Kidney (tissue), 14 donors: Measurements from ENCODE around the gene HNRNPUL1. TPM values are rescaled to one million over a fixed set of nuclear protein-coding genes. Genes with fewer than 3 reads are reported as not detected.

ENCODE experiments used
- DNase-seq, 5 donors: peaks; one replicate each; pipeline ENCODE4 v3.0.0-alpha.2; 2013 to 2020
- FAIRE-seq: peaks from 2 replicates; lab custom pipeline; 2012; peaks lifted over from hg19 to GRCh38; lab: Jason Lieb, UNC
- H3K27ac ChIP-seq, 2 donors: one replicate each; pipeline ENCODE4 v1.7.0; 2013; ENCODE audit warnings: low read depth in 2 of 2, low read length in 2 of 2, inconsistent platforms in 1 of 2
- H3K27me3 ChIP-seq: one replicate; pipeline ENCODE4 v1.7.1; 2013; ENCODE audit warnings: low read length, inconsistent platforms; ENCODE audit not compliant: control insufficient read depth, insufficient read depth
- H3K36me3 ChIP-seq, 3 donors: one replicate each; pipeline versions ENCODE4 v1.7.0 to v1.7.1; 2013; ENCODE audit warnings: low read length in 3 of 3, control low read depth in 1 of 3, inconsistent platforms in 1 of 3; ENCODE audit not compliant: insufficient read depth in 3 of 3, control insufficient read depth in 2 of 3
- H3K4me1 ChIP-seq, 3 donors: one replicate each; pipeline versions ENCODE4 v1.7.0 to v1.7.1; 2013; ENCODE audit warnings: low read length in 3 of 3, inconsistent platforms in 1 of 3, low read depth in 1 of 3; ENCODE audit not compliant: control insufficient read depth in 2 of 3, insufficient read depth in 2 of 3
- H3K4me3 ChIP-seq, 3 donors: one replicate each; pipeline versions ENCODE4 v1.7.0 to v1.8.1; 2013; ENCODE audit warnings: low read length in 3 of 3, control low read depth in 1 of 3, inconsistent platforms in 1 of 3
- H3K9ac ChIP-seq, 3 donors: one replicate each; pipeline versions ENCODE4 v1.7.0 to v1.7.1; 2013; ENCODE audit warnings: low read length in 3 of 3, control low read depth in 1 of 3, inconsistent platforms in 1 of 3
- H3K9me3 ChIP-seq, 3 donors: one replicate each; pipeline versions ENCODE4 v1.7.0 to v1.7.1; 2013; ENCODE audit warnings: low read length in 3 of 3, control low read depth in 1 of 3, inconsistent platforms in 1 of 3; ENCODE audit not compliant: control insufficient read depth in 2 of 3, insufficient read depth in 1 of 3
- intact Hi-C: fragments of 100-400 bp; cut with DNase I; formaldehyde crosslinking; loops from one replicate; pipeline ENCODE4 v1.11.1; 2022
- polyA plus RNA-seq: library from polyadenylated mRNA; stranded (reverse); fragments of 350-450 nt; fragmentation: Illumina TruSeq; extraction: RNeasy Lipid Tissue Mini Kit (QIAGEN cat#74804); gene quantifications from one replicate; pipeline ENCODE4 v1.2.3, GENCODE V29; 2014; ENCODE audit warnings: low read depth, low replicate concordance; ENCODE audit not compliant: insufficient read depth
- total RNA-seq: library from RNA; stranded (reverse); fragmentation: NEBNext Ultra II Directional; extraction: Animal tissue kit (Norgen Biotek cat#: 25700); gene quantifications from one replicate; pipeline ENCODE4 v1.2.1, GENCODE V29; 2021
- TF ChIP-seq, protein P1 (sequence below): IDR thresholded peaks from 3 replicates; pipeline ENCODE4 v1.5.1; 2012; ENCODE audit warnings: mild to moderate bottlenecking, moderate library complexity, borderline replicate concordance; ENCODE audit not compliant: insufficient read depth; ENCODE audit errors: extremely low read depth
- donor health status: control.
- donor health status: control.
- donor health status: control.
- donor health status: control.
- donor health status: control.
- donor health status: DM: yes; HTN: yes; CAD: no.
- donor health status: Normal renal cell carcinoma (clear cell type).

Gene HNRNPUL1
- total and polyA plus RNA-seq, 2 donors from 2014 or later = 51.0 to 182 TPM

DNA sequence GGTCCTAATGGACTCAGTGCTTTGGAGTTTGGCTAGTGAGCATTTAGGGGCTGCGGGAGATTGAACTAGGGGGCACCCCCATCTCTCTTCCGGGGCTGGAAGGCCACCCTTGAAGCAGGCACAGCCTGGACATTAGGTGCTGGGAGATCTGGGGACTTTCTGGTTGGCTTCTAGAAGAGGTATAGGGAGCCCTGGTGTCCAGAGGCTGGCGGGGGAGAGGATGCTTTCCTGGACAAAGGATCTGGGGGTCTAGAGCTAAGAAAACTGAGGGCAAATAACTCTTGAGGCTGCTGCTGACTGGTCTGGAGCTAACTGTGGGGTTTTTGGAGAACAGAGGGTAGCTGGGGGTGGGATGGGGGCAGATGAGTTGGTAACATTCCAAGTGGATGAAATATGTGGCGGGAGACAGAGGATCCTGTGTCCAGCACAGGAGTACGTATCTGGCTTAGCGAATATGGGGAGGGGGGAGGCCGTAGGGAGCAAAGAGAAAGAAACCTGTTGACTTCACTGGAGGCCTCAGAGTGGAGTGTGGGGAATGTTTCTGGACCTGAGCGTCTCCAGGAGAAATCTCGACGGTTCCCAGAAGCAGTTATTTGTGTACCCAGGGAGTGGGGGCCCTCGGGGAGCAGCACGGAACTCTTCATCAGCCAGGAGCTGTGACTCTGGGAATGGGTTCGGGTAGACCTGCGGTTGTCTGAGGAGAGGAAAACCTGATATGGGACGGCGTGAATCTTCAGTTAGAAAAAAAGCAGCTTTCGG is 1.4 kb downstream of the HNRNPUL1 start:
- Histone ChIP-seq H3K27ac (peak overlapping the region; percentile 97 to 98), H3K9me3 (no peaks in the 10 kb centered on the region), H3K4me3 (peak overlapping the region; percentile 73 to 88 (median 87)), H3K36me3 (peaks cover 7 to 19% (median 7%) of the 10 kb centered on the region in 3 donors), H3K9ac (peak overlapping the region; percentile 49 to 94 (median 74)), H3K27me3 (no peaks in the 10 kb centered on the region), H3K4me1 (peaks cover 0 to 12% (median 9%) of the 10 kb centered on the region in 3 donors)
- DNase-seq (peak; percentile 33 to 74 (median 63)), FAIRE-seq (no peak)
- TF ChIP-seq, protein P1, sequence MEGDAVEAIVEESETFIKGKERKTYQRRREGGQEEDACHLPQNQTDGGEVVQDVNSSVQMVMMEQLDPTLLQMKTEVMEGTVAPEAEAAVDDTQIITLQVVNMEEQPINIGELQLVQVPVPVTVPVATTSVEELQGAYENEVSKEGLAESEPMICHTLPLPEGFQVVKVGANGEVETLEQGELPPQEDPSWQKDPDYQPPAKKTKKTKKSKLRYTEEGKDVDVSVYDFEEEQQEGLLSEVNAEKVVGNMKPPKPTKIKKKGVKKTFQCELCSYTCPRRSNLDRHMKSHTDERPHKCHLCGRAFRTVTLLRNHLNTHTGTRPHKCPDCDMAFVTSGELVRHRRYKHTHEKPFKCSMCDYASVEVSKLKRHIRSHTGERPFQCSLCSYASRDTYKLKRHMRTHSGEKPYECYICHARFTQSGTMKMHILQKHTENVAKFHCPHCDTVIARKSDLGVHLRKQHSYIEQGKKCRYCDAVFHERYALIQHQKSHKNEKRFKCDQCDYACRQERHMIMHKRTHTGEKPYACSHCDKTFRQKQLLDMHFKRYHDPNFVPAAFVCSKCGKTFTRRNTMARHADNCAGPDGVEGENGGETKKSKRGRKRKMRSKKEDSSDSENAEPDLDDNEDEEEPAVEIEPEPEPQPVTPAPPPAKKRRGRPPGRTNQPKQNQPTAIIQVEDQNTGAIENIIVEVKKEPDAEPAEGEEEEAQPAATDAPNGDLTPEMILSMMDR = no peak
- intact Hi-C loops = no loop called here

DNA sequence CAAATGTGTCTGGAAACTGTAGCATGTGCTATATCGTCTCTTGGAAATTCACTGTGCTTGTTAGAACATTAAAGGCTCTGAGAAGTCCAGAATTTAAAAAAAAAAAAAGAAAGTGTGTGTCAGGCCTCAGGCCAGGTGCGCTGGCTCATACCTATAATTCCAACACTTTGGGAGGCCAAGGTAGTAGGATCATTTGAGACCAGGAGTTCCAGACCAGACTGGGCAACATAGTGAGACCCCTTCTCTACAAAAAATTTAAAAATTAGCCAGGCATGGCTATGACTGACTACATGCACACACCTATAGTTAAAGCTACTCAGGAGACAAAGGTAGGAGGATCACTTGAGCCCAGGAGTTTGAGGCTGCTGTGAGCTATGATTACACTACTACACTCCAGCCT is 4.9 kb downstream of the HNRNPUL1 start:
- FAIRE-seq (no peak), DNase-seq (no peak)
- TF ChIP-seq, protein P1 = no peak
- Histone ChIP-seq H3K9me3 (no peaks in the 10 kb centered on the region), H3K27ac (no peak overlapping the region), H3K36me3 (peaks cover 23 to 52% (median 40%) of the 10 kb centered on the region in 3 donors), H3K9ac (no peak overlapping the region), H3K27me3 (no peaks in the 10 kb centered on the region), H3K4me1 (peaks cover 0 to 12% (median 5%) of the 10 kb centered on the region in 3 donors), H3K4me3 (no peak overlapping the region)
- intact Hi-C loops = no loop called here

DNA sequence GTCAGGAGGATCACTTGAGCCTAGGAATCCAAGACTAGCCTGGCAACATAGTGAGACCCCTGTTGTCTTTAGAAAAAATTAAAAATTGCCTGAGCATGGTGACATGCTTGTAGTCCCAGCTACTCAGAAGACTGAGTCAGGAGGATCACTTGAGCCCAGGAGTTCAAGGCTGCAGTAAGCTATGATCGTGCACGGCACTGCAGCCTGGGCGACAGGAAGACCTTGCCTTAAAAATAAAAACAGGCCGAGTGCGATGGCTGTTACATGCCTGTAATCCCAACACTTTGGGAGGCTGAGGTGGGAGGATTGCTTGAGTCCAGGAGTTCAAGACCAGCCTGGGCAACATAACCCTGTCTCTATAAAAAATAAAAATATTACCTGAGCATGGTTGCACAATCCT is 5.4 kb downstream of the HNRNPUL1 start:
- Histone ChIP-seq H3K36me3 (peaks cover 25 to 57% (median 44%) of the 10 kb centered on the region in 3 donors), H3K4me1 (peaks cover 0 to 12% (median 5%) of the 10 kb centered on the region in 3 donors), H3K4me3 (no peak overlapping the region), H3K27ac (no peak overlapping the region), H3K9ac (no peak overlapping the region), H3K9me3 (no peaks in the 10 kb centered on the region), H3K27me3 (no peaks in the 10 kb centered on the region)
- intact Hi-C loops = no loop called here
- TF ChIP-seq, protein P1 = no peak
- FAIRE-seq (no peak), DNase-seq (no peak)
